Astrocyte of the spinal cord (primary cell): ENCODE measurements around the gene LRPAP1.
"Not testable (repeated sequence)": the region's sequence is repeated elsewhere in the genome, so short reads cannot be mapped to it uniquely, and the experiment has no call there.

Experiments used
- DNase-seq: peaks from one replicate; pipeline ENCODE4 v3.0.0; 2011; ENCODE audit warnings: low read depth, low spot score
- H3K4me3 ChIP-seq: 2 replicates; pipeline ENCODE4 v1.5.1; 2011; ENCODE audit warnings: low read depth, mild to moderate bottlenecking, low read length, moderate library complexity
- CTCF ChIP-seq: IDR thresholded peaks from 2 replicates; pipeline ENCODE4 v1.5.1; 2012; ENCODE audit warnings: low read depth, mild to moderate bottlenecking, low read length, inconsistent platforms
- in situ Hi-C: cut with HindIII; loops from 2 replicates; pipeline ENCODE4 v1.10.0; 2017; ENCODE audit warnings: low sequenced_read_pairs

The LRPAP1 gene

GRCh38 chr4:3462321-3462789 is 69.9 kb downstream of the LRPAP1 start:
- no peak overlapping the region for H3K4me3 ChIP-seq
- DNase-seq = no peak
- in situ Hi-C loops = no loop called here
- no peak for TF ChIP-seq CTCF

- TF ChIP-seq CTCF = no peak
- no peak for DNase-seq
- in situ Hi-C loops = no loop called here
- no peak overlapping the region for H3K4me3 ChIP-seq
Measured at GRCh38 chr4:3461515-3462291, 70.5 kb downstream of the LRPAP1 start.

GRCh38 chr4:3460926-3461325 is 71.3 kb downstream of the LRPAP1 start:
- no peak for DNase-seq
- TF ChIP-seq CTCF = no peak
- in situ Hi-C loops = no loop called here
- H3K4me3 ChIP-seq = no peak overlapping the region

GRCh38 chr4:3459156-3459555 is 73.1 kb downstream of the LRPAP1 start:
- in situ Hi-C loops = not testable (repeated sequence)

GRCh38 chr4:3458371-3458770 is 73.9 kb downstream of the LRPAP1 start:
- in situ Hi-C loops = no loop called here

More at GRCh38 chr4:3459156-3459555, 73.1 kb downstream of the LRPAP1 start:
- H3K4me3 ChIP-seq, DNase-seq: not testable (repeated sequence)

GRCh38 chr4:3455596-3455995 is 76.6 kb downstream of the LRPAP1 start:
- DNase-seq, in situ Hi-C loops: not testable (repeated sequence)

More at GRCh38 chr4:3458371-3458770, 73.9 kb downstream of the LRPAP1 start:
- no peak overlapping the region for H3K4me3 ChIP-seq
- no peak for DNase-seq
- TF ChIP-seq CTCF = no peak

More at GRCh38 chr4:3455596-3455995, 76.6 kb downstream of the LRPAP1 start:
- H3K4me3 ChIP-seq = not testable (repeated sequence)
